ENCODE results near the gene GAREM2. TPM values are rescaled to one million over a fixed set of nuclear protein-coding genes. Genes with fewer than 3 reads are reported as not detected.

The GAREM2 gene
- total RNA-seq, 6 experiments from 2014 or later = not detected

DNA sequence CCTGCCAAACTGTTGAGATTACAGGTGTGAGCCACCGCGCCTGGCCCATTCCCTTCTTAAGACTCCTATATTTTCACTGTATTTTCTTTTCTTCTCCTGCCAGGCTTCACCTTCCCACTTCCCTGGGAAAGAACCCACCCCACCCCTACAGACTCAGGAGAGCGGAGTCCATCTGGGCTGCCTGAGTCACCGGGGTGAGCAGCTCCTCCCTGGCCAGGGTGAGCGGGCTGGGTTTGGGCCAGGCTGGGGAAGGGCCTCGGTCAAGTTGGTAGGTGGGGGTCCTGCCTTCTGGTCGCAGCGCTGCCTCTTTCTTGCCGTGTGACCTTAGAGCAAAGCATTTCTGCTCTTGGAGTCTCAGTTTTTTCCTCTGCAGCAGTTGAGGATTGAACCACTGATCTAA, 2.1 kb upstream of the GAREM2 start:
- no peaks in the 10 kb centered on the region for H3K4me1 Mint-ChIP-seq (ENCODE audit: low read depth)
- no peaks in the 10 kb centered on the region for H3K9me3 Mint-ChIP-seq
- DNase-seq = no peak
- H3K36me3 Mint-ChIP-seq (ENCODE audit: low read depth) = peaks cover 4% of the 10 kb centered on the region; the same call in 1 of the 2 replicates
- TF ChIP-seq, protein P1, sequence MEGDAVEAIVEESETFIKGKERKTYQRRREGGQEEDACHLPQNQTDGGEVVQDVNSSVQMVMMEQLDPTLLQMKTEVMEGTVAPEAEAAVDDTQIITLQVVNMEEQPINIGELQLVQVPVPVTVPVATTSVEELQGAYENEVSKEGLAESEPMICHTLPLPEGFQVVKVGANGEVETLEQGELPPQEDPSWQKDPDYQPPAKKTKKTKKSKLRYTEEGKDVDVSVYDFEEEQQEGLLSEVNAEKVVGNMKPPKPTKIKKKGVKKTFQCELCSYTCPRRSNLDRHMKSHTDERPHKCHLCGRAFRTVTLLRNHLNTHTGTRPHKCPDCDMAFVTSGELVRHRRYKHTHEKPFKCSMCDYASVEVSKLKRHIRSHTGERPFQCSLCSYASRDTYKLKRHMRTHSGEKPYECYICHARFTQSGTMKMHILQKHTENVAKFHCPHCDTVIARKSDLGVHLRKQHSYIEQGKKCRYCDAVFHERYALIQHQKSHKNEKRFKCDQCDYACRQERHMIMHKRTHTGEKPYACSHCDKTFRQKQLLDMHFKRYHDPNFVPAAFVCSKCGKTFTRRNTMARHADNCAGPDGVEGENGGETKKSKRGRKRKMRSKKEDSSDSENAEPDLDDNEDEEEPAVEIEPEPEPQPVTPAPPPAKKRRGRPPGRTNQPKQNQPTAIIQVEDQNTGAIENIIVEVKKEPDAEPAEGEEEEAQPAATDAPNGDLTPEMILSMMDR (IDR thresholded peaks at IDR 0.05) = no peak
- no peak overlapping the region for H3K4me3 Mint-ChIP-seq
- H3K27me3 Mint-ChIP-seq (ENCODE audit: insufficient read depth) = peaks cover 26% of the 10 kb centered on the region
- no peak overlapping the region for H3K27ac Mint-ChIP-seq

DNA sequence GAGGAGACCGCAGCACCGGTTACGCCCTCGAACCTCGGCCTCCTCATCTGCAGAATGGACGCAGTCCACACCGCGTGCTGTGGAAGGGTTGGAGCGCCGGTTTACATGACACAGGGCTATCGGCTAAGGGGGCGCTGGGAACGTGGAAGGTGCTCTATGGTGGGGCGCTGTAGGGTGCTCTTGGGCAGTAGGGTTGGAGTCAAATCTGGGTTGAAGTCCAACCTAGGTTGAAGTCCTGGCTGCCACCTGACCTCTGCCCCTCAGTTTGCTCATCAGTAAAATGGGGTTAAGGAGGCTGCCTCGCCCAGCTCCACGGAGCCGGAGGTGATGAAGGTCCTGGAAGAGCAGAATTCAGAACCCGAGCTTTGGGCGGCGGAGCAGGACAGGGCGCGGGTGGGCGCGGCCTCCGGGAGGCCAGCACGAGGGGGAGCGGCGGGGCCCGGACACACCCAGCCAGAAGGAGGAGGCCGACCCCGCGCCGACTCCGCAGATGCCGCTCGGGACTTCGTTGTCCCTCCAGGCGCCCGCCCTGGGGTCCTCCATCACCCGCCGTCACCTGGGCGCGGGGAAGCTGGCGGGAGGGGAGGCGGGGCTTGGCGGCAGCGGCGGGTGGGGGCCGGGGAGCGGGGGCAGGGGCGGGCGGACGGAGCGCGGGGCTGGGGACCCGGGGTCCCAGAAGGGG, 558 bp upstream of the GAREM2 start:
- H3K9me3 Mint-ChIP-seq = no peaks in the 10 kb centered on the region
- H3K27me3 Mint-ChIP-seq (ENCODE audit: insufficient read depth) = peaks cover 30% of the 10 kb centered on the region
- H3K4me1 Mint-ChIP-seq (ENCODE audit: low read depth) = no peaks in the 10 kb centered on the region
- H3K36me3 Mint-ChIP-seq (ENCODE audit: low read depth) = peaks cover 4% of the 10 kb centered on the region; the same call in 1 of the 2 replicates
- no peak overlapping the region; the same call in 1 of the 2 replicates for H3K4me3 Mint-ChIP-seq
- H3K27ac Mint-ChIP-seq = no peak overlapping the region
- no peak for DNase-seq
- TF ChIP-seq, protein P1 (IDR thresholded peaks at IDR 0.05) = no peak

DNA sequence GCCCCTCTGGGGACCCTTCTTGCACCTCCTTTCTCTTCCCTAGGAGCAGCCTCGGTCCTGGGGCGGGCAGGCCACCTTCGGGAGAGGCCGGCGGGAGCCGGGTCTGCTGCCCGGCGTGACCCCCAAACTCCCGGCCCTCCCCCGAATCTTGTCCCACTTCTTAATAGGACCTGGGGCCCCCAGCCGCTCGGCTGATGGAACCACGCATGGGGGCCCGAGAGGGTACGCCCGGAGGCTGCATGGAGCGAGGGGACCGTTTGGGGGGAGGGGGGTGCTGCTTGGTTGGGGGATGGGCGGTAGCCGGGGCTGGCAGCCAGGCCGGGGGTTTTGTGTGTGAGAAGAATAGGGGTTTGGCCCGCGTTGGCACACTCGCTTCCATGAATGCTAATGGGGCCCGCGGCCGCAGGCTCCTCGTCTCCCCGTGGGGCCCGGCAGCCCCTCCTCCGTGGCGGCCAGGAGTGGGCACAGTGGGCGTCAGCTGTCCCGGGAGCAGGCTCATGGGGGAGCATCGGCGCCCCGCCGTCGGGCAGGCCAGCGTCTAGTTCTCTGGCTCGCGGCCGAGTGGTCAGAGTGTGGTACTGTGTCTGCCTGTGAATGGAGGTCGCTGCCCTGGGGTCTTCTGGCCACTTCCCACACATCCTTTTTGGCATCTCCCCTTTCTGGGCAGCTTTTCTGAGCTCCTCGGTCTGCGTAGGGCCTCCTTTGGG, 1.0 kb downstream of the GAREM2 start:
- no peaks in the 10 kb centered on the region for H3K9me3 Mint-ChIP-seq
- H3K4me3 Mint-ChIP-seq = no peak overlapping the region
- H3K36me3 Mint-ChIP-seq (ENCODE audit: low read depth) = peaks cover 4% of the 10 kb centered on the region; the same call in 1 of the 2 replicates
- no peak overlapping the region for H3K27ac Mint-ChIP-seq
- no peaks in the 10 kb centered on the region for H3K4me1 Mint-ChIP-seq (ENCODE audit: low read depth)
- TF ChIP-seq, protein P1 (IDR thresholded peaks at IDR 0.05) = no peak
- DNase-seq = no peak
- peaks cover 30% of the 10 kb centered on the region for H3K27me3 Mint-ChIP-seq (ENCODE audit: insufficient read depth)

DNA sequence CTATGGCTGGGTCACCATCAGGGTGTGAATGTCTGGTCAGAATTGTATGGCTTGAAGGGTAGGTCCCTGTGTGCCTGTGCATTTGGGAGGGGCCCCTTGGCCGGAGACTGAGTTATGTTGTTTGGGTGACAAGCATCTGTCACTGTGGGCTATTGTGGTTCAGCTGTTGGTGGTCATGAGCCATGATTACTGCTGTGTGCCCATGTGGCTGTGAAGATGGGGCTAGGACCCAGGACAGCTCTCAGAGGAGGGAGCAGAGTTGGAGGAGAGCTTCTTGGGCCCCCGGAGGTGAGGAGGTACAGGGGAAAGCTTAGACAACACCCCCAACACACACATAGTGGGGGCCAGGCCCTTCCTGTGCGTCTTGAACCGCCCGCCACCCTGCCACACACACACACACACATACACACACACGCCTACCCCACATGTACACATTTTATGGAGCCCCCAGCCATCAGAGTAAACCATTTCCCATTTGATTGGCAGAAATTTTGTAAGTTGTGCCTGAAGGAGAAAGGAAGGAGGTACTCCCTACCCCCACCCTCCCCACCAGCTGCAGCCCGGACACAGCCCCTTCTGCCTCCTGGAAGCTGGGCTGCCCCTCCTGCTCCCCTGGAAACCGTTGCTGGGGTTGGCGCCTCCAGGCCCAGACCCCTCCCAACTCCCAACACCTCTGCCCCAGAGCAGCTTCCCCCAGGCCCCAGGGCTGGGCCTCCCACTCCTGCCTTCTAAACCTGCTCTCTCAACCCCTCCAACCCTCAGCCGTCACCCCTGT, 2.0 kb downstream of the GAREM2 start:
- Mint-ChIP-seq H3K4me3 (no peak overlapping the region), H3K27ac (no peak overlapping the region), H3K36me3 (ENCODE audit: low read depth) (peaks cover 4% of the 10 kb centered on the region; the same call in 1 of the 2 replicates), H3K4me1 (ENCODE audit: low read depth) (no peaks in the 10 kb centered on the region), H3K27me3 (ENCODE audit: insufficient read depth) (peaks cover 28% of the 10 kb centered on the region), H3K9me3 (no peaks in the 10 kb centered on the region)
- no peak for DNase-seq
- TF ChIP-seq, protein P1 (IDR thresholded peaks at IDR 0.05) = no peak

DNA sequence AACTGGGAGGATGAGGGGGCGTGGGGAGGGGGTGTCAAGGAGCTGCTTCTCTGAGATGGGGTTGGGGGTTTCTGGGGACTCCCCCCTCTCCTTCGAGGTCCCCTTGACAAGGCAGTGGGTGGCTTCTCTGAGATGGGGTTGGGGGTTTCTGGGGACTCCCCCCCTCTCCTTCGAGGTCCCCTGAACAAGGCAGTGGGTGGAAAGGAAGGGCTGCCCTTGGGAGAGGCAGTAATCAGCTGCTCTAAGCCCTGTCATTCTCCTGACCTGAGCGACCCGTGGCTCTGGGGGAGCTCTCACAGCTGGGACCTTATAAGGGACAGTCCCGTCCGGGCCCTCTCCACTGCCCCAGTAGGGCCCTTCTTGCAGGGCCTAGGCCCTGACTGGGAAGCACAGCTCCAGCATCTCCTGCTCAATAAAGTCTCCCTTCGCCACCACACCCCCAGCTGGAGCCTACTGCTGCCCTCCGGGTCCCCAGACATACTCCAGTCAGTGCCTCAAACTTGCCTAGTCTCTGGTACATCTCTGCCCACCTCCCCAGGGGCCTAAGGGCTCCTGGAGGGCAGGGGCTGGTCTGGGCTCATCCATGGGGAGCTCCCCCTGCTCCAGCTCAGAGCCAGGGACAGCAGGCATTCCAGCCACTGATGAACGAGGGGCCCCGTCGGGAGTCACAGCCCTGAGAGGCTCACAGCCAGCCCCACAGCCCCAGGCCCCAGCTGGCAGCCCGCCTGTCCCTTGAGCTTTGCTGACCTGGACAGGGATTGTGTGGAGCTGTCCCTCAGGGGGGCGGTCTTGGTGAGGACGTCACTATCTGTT, 2.8 kb downstream of the GAREM2 start:
- TF ChIP-seq, protein P1 (IDR thresholded peaks at IDR 0.05) = no peak
- H3K27me3 Mint-ChIP-seq (ENCODE audit: insufficient read depth) = peaks cover 24% of the 10 kb centered on the region
- no peaks in the 10 kb centered on the region for H3K9me3 Mint-ChIP-seq
- H3K27ac Mint-ChIP-seq = no peak overlapping the region
- H3K36me3 Mint-ChIP-seq (ENCODE audit: low read depth) = peaks cover 4% of the 10 kb centered on the region; the same call in 1 of the 2 replicates
- no peak overlapping the region for H3K4me3 Mint-ChIP-seq
- no peak for DNase-seq
- H3K4me1 Mint-ChIP-seq (ENCODE audit: low read depth) = no peaks in the 10 kb centered on the region
